Type B pancreatic cell (in vitro differentiated cells): ENCODE data around the gene CAPN8. TPM values are rescaled to one million over a fixed set of nuclear protein-coding genes. Genes with fewer than 3 reads are reported as not detected.

Source experiments
- DNase-seq: peaks from one replicate; pipeline ENCODE4 v3.0.0; 2021; ENCODE audit warnings: mixed read lengths; ENCODE audit not compliant: unreplicated experiment; ENCODE audit errors: extremely low spot score
- H3K27ac Mint-ChIP-seq: 2 replicates; pipeline ENCODE4 v1.8.0; 2021; ENCODE audit warnings: mild to moderate bottlenecking, mixed read lengths
- H3K27me3 Mint-ChIP-seq: 2 replicates; pipeline ENCODE4 v1.8.0; 2021; ENCODE audit warnings: mixed read lengths
- H3K36me3 Mint-ChIP-seq: 2 replicates; pipeline ENCODE4 v1.8.0; 2021; ENCODE audit warnings: mixed read lengths
- H3K4me1 Mint-ChIP-seq: one replicate; pipeline ENCODE4 v1.8.0; 2021; ENCODE audit warnings: mixed read lengths; ENCODE audit not compliant: unreplicated experiment
- H3K4me3 Mint-ChIP-seq: 2 replicates; pipeline ENCODE4 v1.8.0; 2021; ENCODE audit warnings: mild to moderate bottlenecking, mixed read lengths
- H3K9me3 Mint-ChIP-seq: 2 replicates; pipeline ENCODE4 v1.8.0; 2021; ENCODE audit warnings: mixed read lengths
- total RNA-seq: library from RNA; stranded (reverse); gene quantifications from 2 replicates; pipeline ENCODE4 v1.2.1, GENCODE V29; 2021; ENCODE audit warnings: low replicate concordance
- TF ChIP-seq, protein P1 (sequence below): fragments of 200-600 bp; sonication (generic); conservative IDR thresholded peaks from 2 replicates; pipeline ENCODE4 v1.5.0; 2021; ENCODE audit warnings: antibody characterized with exemption, mild to moderate bottlenecking

CAPN8 gene
- total RNA-seq, 1 donor from 2014 or later, result 2.3 TPM

GRCh38 chr1:223631473-223631872, 34.0 kb downstream of the CAPN8 start:
- H3K36me3 Mint-ChIP-seq, result no peaks in the 10 kb centered on the region
- H3K4me1 Mint-ChIP-seq, result peaks cover 14% of the 10 kb centered on the region
- TF ChIP-seq, protein P1, sequence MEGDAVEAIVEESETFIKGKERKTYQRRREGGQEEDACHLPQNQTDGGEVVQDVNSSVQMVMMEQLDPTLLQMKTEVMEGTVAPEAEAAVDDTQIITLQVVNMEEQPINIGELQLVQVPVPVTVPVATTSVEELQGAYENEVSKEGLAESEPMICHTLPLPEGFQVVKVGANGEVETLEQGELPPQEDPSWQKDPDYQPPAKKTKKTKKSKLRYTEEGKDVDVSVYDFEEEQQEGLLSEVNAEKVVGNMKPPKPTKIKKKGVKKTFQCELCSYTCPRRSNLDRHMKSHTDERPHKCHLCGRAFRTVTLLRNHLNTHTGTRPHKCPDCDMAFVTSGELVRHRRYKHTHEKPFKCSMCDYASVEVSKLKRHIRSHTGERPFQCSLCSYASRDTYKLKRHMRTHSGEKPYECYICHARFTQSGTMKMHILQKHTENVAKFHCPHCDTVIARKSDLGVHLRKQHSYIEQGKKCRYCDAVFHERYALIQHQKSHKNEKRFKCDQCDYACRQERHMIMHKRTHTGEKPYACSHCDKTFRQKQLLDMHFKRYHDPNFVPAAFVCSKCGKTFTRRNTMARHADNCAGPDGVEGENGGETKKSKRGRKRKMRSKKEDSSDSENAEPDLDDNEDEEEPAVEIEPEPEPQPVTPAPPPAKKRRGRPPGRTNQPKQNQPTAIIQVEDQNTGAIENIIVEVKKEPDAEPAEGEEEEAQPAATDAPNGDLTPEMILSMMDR, result no peak
- DNase-seq, result no peak
- no peak overlapping the region for H3K27ac Mint-ChIP-seq
- no peaks in the 10 kb centered on the region for H3K27me3 Mint-ChIP-seq
- no peak overlapping the region for H3K4me3 Mint-ChIP-seq
- H3K9me3 Mint-ChIP-seq, result peaks cover 6% of the 10 kb centered on the region

GRCh38 chr1:223629126-223629457, 36.4 kb downstream of the CAPN8 start:
- H3K4me1 Mint-ChIP-seq, result peaks cover 11% of the 10 kb centered on the region
- H3K27ac Mint-ChIP-seq, result no peak overlapping the region
- H3K36me3 Mint-ChIP-seq, result no peaks in the 10 kb centered on the region
- no peak for DNase-seq
- H3K4me3 Mint-ChIP-seq, result peak overlapping the region; percentile 5
- no peaks in the 10 kb centered on the region for H3K27me3 Mint-ChIP-seq
- peaks cover 5% of the 10 kb centered on the region for H3K9me3 Mint-ChIP-seq
- TF ChIP-seq, protein P1, result no peak

DNA sequence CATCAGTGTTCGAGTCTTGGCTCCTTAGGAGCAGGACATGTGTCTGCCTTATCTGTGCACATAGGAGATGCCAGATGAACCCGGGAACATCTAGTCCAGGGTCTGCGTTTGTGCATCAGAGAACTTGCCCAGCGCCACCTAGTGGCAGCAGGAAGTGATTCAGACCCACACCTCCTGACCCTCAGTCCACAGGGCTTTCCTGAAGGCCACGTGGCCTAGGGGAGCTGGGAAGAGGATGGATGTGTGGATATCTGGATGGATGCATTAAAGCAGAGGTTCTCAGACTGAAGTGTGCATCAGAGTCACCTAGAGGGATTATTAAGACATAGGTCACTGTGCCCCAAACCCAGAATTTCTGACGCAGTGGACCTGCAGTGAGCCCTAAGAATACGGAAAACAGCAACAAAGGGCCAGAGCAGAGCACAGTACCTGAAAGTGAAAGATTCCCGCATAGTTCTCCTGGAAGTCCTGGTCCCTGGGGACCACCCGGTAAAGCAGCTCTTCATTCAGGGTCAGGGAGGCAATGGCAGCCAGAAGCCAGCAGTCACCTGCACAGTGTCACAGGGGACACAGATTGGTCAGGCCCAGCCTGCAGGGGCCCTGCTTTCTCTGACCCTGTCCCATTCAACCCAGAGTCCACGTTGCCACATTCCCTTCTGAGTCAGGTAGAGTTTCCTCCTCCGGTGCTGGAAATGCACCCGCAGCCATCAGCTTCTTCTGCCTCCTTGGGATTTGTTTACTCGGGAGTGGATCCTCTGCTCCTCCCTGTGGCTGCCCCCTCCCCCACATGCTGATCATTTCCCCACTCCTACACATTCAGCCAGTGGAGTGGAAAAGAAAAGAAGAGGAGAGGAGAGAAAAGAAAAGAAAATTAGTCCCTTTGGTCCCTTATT, 37.0 kb downstream of the CAPN8 start:
- Mint-ChIP-seq H3K4me3 (peak overlapping the region; percentile 5), H3K9me3 (no peaks in the 10 kb centered on the region), H3K27ac (no peak overlapping the region), H3K36me3 (no peaks in the 10 kb centered on the region), H3K4me1 (peaks cover 11% of the 10 kb centered on the region), H3K27me3 (no peaks in the 10 kb centered on the region)
- TF ChIP-seq, protein P1, result peak; percentile 75
- no peak for DNase-seq

- Mint-ChIP-seq H3K4me1 (peaks cover 24% of the 10 kb centered on the region), H3K27me3 (no peaks in the 10 kb centered on the region), H3K36me3 (no peaks in the 10 kb centered on the region), H3K27ac (peak overlapping the region; percentile 50), H3K9me3 (no peaks in the 10 kb centered on the region), H3K4me3 (peak overlapping the region; percentile 38)
- no peak for DNase-seq
- TF ChIP-seq, protein P1, result no peak
Measured at GRCh38 chr1:223622132-223622842, 43.2 kb downstream of the CAPN8 start.

DNA sequence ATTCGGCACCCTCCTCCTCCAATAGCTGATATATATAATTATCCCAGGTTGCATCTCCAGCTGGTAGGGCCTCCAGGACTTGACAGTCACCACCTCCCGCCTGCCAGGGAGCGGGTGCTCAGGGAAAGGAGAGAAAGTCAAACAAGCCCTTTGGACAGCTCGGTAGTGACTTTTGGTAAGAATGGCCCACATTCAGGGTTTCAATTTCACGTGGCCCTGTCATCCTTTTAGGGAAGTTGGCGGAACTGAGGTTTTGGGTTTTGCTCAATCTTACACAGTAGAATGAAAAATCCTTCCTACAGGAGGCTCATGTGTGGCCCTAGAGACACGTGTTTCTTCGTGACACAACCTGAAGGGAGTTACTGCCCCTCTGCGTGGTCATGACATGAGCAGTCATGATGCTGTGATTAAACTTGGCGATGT, 44.2 kb downstream of the CAPN8 start:
- Mint-ChIP-seq H3K4me1 (peaks cover 24% of the 10 kb centered on the region), H3K9me3 (no peaks in the 10 kb centered on the region), H3K27ac (no peak overlapping the region), H3K36me3 (no peaks in the 10 kb centered on the region), H3K4me3 (no peak overlapping the region), H3K27me3 (no peaks in the 10 kb centered on the region)
- TF ChIP-seq, protein P1, result no peak
- no peak for DNase-seq
